Smooth muscle cell (in vitro differentiated cells): ENCODE data around the gene LRIG1. TPM values are rescaled to one million over a fixed set of nuclear protein-coding genes. Genes with fewer than 3 reads are reported as not detected.

Experiments used
- DNase-seq: peaks from one replicate; lab custom pipeline; 2025; ENCODE audit not compliant: unreplicated experiment; lab: John Stamatoyannopoulos, UW
- H2AFZ ChIP-seq: fragments of 200-600 bp; sonication (generic); 2 replicates; pipeline ENCODE4 v1.6.0; 2016; ENCODE audit warnings: antibody characterized with exemption, low read depth, mild to moderate bottlenecking
- H3F3A ChIP-seq: fragments of 200-600 bp; sonication (generic); 2 replicates; pipeline ENCODE4 v1.6.0; 2017; ENCODE audit warnings: antibody characterized with exemption, low read depth
- H3K27ac ChIP-seq: fragments of 200-600 bp; sonication (generic); 2 replicates; pipeline ENCODE4 v1.5.1; 2016; ENCODE audit warnings: low read depth, mild to moderate bottlenecking
- H3K27me3 ChIP-seq: fragments of 200-600 bp; sonication (generic); 2 replicates; pipeline ENCODE4 v1.6.1; 2016; ENCODE audit warnings: low read depth, mild to moderate bottlenecking
- H3K36me3 ChIP-seq: fragments of 200-600 bp; sonication (generic); 2 replicates; pipeline ENCODE4 v1.5.1; 2016; ENCODE audit warnings: low read depth
- H3K4me1 ChIP-seq: fragments of 200-600 bp; sonication (generic); 2 replicates; pipeline ENCODE4 v1.5.1; 2016; ENCODE audit warnings: low read depth
- H3K4me2 ChIP-seq: fragments of 200-600 bp; sonication (generic); 2 replicates; pipeline ENCODE4 v1.6.0; 2016; ENCODE audit warnings: mild to moderate bottlenecking
- H3K4me3 ChIP-seq: fragments of 200-600 bp; sonication (generic); 2 replicates; pipeline ENCODE4 v1.5.1; 2016; ENCODE audit warnings: mild to moderate bottlenecking
- H3K79me2 ChIP-seq: fragments of 200-600 bp; sonication (generic); 2 replicates; pipeline ENCODE4 v1.6.0; 2016; ENCODE audit warnings: low read depth, mild to moderate bottlenecking
- H3K9ac ChIP-seq: fragments of 200-600 bp; sonication (generic); 2 replicates; pipeline ENCODE4 v1.6.0; 2016; ENCODE audit warnings: low read depth
- H3K9me3 ChIP-seq: fragments of 200-600 bp; sonication (generic); replicated peaks from 2 replicates; pipeline ENCODE4 v1.5.1; 2016; ENCODE audit warnings: low read depth
- H4K20me1 ChIP-seq: fragments of 200-600 bp; sonication (generic); 2 replicates; pipeline ENCODE4 v1.6.0; 2016; ENCODE audit warnings: low read depth
- WGBS: methylation state at CpG from one replicate; pipeline ENCODE4 v1.1.7; 2016; ENCODE audit warnings: low lambda C conversion rate; 5-methylcytosine and 5-hydroxymethylcytosine counted together
- polyA plus RNA-seq: library from polyadenylated mRNA; unstranded; fragments of >200 nt; fragmentation: Nextera tagmentation; extraction: Ambion mirVana; gene quantifications from 2 replicates; pipeline ENCODE4 v1.2.1, GENCODE V29; 2016
- total RNA-seq: library from RNA; depleted of rRNA; stranded (reverse); fragments of >200 nt; gene quantifications from 2 replicates; pipeline ENCODE4 v1.2.3, GENCODE V29; 2014
- TF ChIP-seq, protein P1 (sequence below): fragments of 200-600 bp; sonication (generic); IDR thresholded peaks from 2 replicates; pipeline ENCODE4 v1.5.1; 2017; ENCODE audit warnings: borderline replicate concordance, mild to moderate bottlenecking, antibody characterized with exemption; ENCODE audit not compliant: insufficient read depth, poor library complexity, severe bottlenecking

The LRIG1 gene
- total and polyA plus RNA-seq, 2 experiments from 2014 or later, result 26.5 to 31.3 TPM

- no peaks in the 10 kb centered on the region for H3K9me3 ChIP-seq
- TF ChIP-seq, protein P1, sequence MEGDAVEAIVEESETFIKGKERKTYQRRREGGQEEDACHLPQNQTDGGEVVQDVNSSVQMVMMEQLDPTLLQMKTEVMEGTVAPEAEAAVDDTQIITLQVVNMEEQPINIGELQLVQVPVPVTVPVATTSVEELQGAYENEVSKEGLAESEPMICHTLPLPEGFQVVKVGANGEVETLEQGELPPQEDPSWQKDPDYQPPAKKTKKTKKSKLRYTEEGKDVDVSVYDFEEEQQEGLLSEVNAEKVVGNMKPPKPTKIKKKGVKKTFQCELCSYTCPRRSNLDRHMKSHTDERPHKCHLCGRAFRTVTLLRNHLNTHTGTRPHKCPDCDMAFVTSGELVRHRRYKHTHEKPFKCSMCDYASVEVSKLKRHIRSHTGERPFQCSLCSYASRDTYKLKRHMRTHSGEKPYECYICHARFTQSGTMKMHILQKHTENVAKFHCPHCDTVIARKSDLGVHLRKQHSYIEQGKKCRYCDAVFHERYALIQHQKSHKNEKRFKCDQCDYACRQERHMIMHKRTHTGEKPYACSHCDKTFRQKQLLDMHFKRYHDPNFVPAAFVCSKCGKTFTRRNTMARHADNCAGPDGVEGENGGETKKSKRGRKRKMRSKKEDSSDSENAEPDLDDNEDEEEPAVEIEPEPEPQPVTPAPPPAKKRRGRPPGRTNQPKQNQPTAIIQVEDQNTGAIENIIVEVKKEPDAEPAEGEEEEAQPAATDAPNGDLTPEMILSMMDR, result no peak
- H3K4me3 ChIP-seq, result no peak overlapping the region
- H3K4me1 ChIP-seq, result peaks cover 20% of the 10 kb centered on the region
- no peak for DNase-seq
- no peak overlapping the region for H3K27ac ChIP-seq
- no peaks in the 10 kb centered on the region for H3F3A ChIP-seq
- peaks cover 3% of the 10 kb centered on the region for H3K79me2 ChIP-seq
- no peak overlapping the region for H2AFZ ChIP-seq
- 78% methylated on average over 7 of the region's 7 CpGs for WGBS
- no peaks in the 10 kb centered on the region for H3K36me3 ChIP-seq
- H3K27me3 ChIP-seq, result no peaks in the 10 kb centered on the region
- no peak overlapping the region for H3K9ac ChIP-seq
- no peak overlapping the region for H3K4me2 ChIP-seq
- H4K20me1 ChIP-seq, result peaks cover 5% of the 10 kb centered on the region
Measured at GRCh38 chr3:66449411-66449974, 51.3 kb downstream of the LRIG1 start.

- H2AFZ ChIP-seq, result no peak overlapping the region
- H3K9ac ChIP-seq, result no peak overlapping the region
- no peaks in the 10 kb centered on the region for H3F3A ChIP-seq
- no peaks in the 10 kb centered on the region for H3K9me3 ChIP-seq
- no peaks in the 10 kb centered on the region for H3K27me3 ChIP-seq
- TF ChIP-seq, protein P1, result no peak
- no peak overlapping the region for H3K4me3 ChIP-seq
- no peak overlapping the region for H3K27ac ChIP-seq
- no peak overlapping the region for H3K4me2 ChIP-seq
- no peaks in the 10 kb centered on the region for H3K36me3 ChIP-seq
- 92% methylated on average over 6 of the region's 7 CpGs for WGBS
- DNase-seq, result no peak
- H3K4me1 ChIP-seq, result peaks cover 33% of the 10 kb centered on the region
- peaks cover 4% of the 10 kb centered on the region for H4K20me1 ChIP-seq
- H3K79me2 ChIP-seq, result peaks cover 7% of the 10 kb centered on the region
Measured at GRCh38 chr3:66444146-66444644, 56.6 kb downstream of the LRIG1 start.

DNA sequence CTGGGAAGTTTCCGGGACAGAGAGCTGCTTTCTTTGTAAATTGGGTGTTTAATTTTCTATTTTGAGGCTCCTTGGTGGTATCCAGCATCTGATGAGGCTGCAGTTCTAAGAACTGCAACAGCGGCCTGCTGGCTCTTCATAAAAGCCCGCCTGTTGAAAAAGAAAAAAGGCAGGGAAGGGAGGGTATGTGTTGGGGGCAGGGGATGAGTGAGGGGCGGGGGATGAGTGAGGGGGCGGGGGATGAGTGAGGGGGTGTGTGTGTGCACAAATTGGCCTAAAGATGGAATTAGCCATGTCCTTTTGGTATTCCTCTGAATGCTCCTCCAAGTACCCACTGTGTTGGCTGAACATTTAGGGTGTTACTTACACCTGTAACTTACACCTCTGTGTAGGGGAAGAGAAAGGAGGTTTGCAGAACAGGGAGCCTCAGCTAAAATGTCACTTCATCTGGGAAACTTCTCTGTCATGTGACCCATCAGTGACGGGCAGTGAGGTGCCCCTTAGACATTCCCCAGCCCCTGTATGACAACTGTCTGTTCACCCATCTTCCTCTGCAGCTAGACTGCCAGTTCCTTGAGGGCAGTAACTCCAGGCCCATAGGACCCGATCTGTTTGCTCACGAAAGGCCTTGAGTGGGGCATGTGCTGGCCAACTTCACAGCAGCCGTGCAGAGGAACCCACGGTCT is 57.6 kb downstream of the LRIG1 start:
- Histone ChIP-seq H3K9ac (no peak overlapping the region), H3K4me3 (no peak overlapping the region), H3K27me3 (no peaks in the 10 kb centered on the region), H3F3A (no peaks in the 10 kb centered on the region), H3K4me1 (peaks cover 33% of the 10 kb centered on the region), H3K4me2 (peak overlapping the region; percentile 55), H3K36me3 (no peaks in the 10 kb centered on the region), H3K79me2 (peaks cover 7% of the 10 kb centered on the region), H3K9me3 (no peaks in the 10 kb centered on the region), H4K20me1 (peaks cover 4% of the 10 kb centered on the region), H2AFZ (no peak overlapping the region), H3K27ac (peak overlapping the region; percentile 13)
- DNase-seq, result no peak
- WGBS, result 67% methylated on average over 10 of the region's 10 CpGs
- TF ChIP-seq, protein P1, result no peak
